H9 (cell line): ENCODE results near the gene GOLGA1. TPM values are rescaled to one million over a fixed set of nuclear protein-coding genes. Genes with fewer than 3 reads are reported as not detected.
A peak's percentile ranks its signal among the peaks of the same experiment; 100 is the strongest.

Source experiments
- DNase-seq: peaks from one replicate; pipeline ENCODE4 v3.0.0-alpha.2; 2017
- H2AFZ ChIP-seq: one replicate; pipeline ENCODE4 v1.6.1; 2013; ENCODE audit warnings: mild to moderate bottlenecking, low read length, control low read depth, moderate library complexity
- H2AK5ac ChIP-seq: 2 replicates; pipeline ENCODE4 v1.6.1; 2013; ENCODE audit warnings: low read length, control low read depth, mixed read lengths; ENCODE audit not compliant: insufficient read length
- H2BK120ac ChIP-seq: one replicate; pipeline ENCODE4 v1.6.1; 2013; ENCODE audit warnings: low read depth, mild to moderate bottlenecking, low read length, control low read depth, inconsistent platforms; ENCODE audit not compliant: poor library complexity, severe bottlenecking
- H2BK12ac ChIP-seq: 2 replicates; pipeline ENCODE4 v1.6.1; 2013; ENCODE audit warnings: low read length, control low read depth, mixed read lengths, low read depth; ENCODE audit not compliant: insufficient read length
- H2BK15ac ChIP-seq: 2 replicates; pipeline ENCODE4 v1.6.1; 2013; ENCODE audit warnings: low read depth, low read length, control low read depth
- H2BK20ac ChIP-seq: one replicate; pipeline ENCODE4 v1.6.1; 2013; ENCODE audit warnings: low read depth, mild to moderate bottlenecking, low read length, control low read depth, inconsistent platforms; ENCODE audit not compliant: poor library complexity, severe bottlenecking
- H2BK5ac ChIP-seq: 2 replicates; pipeline ENCODE4 v1.6.1; 2013; ENCODE audit warnings: low read length, control low read depth, mixed read lengths; ENCODE audit not compliant: insufficient read length
- H3K14ac ChIP-seq: 2 replicates; pipeline ENCODE4 v1.6.1; 2013; ENCODE audit warnings: low read length, control low read depth; ENCODE audit not compliant: insufficient read depth
- H3K18ac ChIP-seq: 2 replicates; pipeline ENCODE4 v1.6.1; 2013; ENCODE audit warnings: low read depth, mild to moderate bottlenecking, mixed read lengths, low read length, control low read depth; ENCODE audit not compliant: insufficient read length
- H3K23ac ChIP-seq: 2 replicates; pipeline ENCODE4 v1.6.1; 2013; ENCODE audit warnings: low read length, control low read depth, mixed read lengths, low read depth; ENCODE audit not compliant: insufficient read length
- H3K23me2 ChIP-seq: 2 replicates; pipeline ENCODE4 v1.6.1; 2013; ENCODE audit warnings: low read depth, mild to moderate bottlenecking, mixed read lengths, low read length, control low read depth; ENCODE audit not compliant: insufficient read length, poor library complexity, severe bottlenecking
- H3K27ac ChIP-seq: 2 replicates; pipeline ENCODE4 v1.5.1; 2013; ENCODE audit warnings: low read length, control low read depth, mixed read lengths, low read depth; ENCODE audit not compliant: insufficient read length
- H3K27me3 ChIP-seq: 2 replicates; pipeline ENCODE4 v1.6.1; 2013; ENCODE audit warnings: low read length, control low read depth, inconsistent platforms; ENCODE audit not compliant: insufficient read depth
- H3K4ac ChIP-seq: 2 replicates; pipeline ENCODE4 v1.6.1; 2013; ENCODE audit warnings: low read depth, mild to moderate bottlenecking, control low read depth, inconsistent platforms, low read length, moderate library complexity
- H3K4me1 ChIP-seq: 2 replicates; pipeline ENCODE4 v1.6.1; 2013; ENCODE audit warnings: low read length, control low read depth, inconsistent platforms; ENCODE audit not compliant: insufficient read depth
- H3K4me2 ChIP-seq: 2 replicates; pipeline ENCODE4 v1.6.1; 2013; ENCODE audit warnings: low read length, control low read depth, mixed read lengths; ENCODE audit not compliant: insufficient read length, insufficient read depth
- H3K56ac ChIP-seq: 2 replicates; pipeline ENCODE4 v1.6.1; 2013; ENCODE audit warnings: low read depth, mild to moderate bottlenecking, mixed read lengths, low read length, control low read depth; ENCODE audit not compliant: insufficient read length
- H3K79me1 ChIP-seq: 2 replicates; pipeline ENCODE4 v1.6.1; 2013; ENCODE audit warnings: low read depth, mild to moderate bottlenecking, moderate library complexity, low read length, control low read depth, inconsistent platforms; ENCODE audit not compliant: insufficient read depth, poor library complexity, severe bottlenecking
- H3K79me2 ChIP-seq: 2 replicates; pipeline ENCODE4 v1.6.1; 2013; ENCODE audit warnings: low read length, control low read depth, inconsistent platforms; ENCODE audit not compliant: insufficient read depth
- H3K9ac ChIP-seq: 2 replicates; pipeline ENCODE4 v1.6.1; 2013; ENCODE audit warnings: low read length, control low read depth, mixed read lengths; ENCODE audit not compliant: insufficient read length; ENCODE audit errors: extremely low read depth
- H3K9me3 ChIP-seq: one replicate; pipeline ENCODE4 v1.6.1; 2013; ENCODE audit warnings: low read depth, low read length, inconsistent platforms; ENCODE audit not compliant: control insufficient read depth
- H3T11ph ChIP-seq: one replicate; pipeline ENCODE4 v1.6.1; 2013; ENCODE audit warnings: mild to moderate bottlenecking, low read length, control low read depth, inconsistent platforms
- H4K20me1 ChIP-seq: one replicate; pipeline ENCODE4 v1.6.1; 2013; ENCODE audit not compliant: control insufficient read depth, insufficient read length, insufficient read depth
- H4K5ac ChIP-seq: 2 replicates; pipeline ENCODE4 v1.6.1; 2013; ENCODE audit warnings: low read depth, mild to moderate bottlenecking, mixed read lengths, low read length, control low read depth; ENCODE audit not compliant: insufficient read length
- H4K8ac ChIP-seq: replicated peaks from 2 replicates; pipeline ENCODE4 v1.6.1; 2013; ENCODE audit warnings: low read length, control low read depth, mixed read lengths, low read depth; ENCODE audit not compliant: insufficient read length
- H4K91ac ChIP-seq: 2 replicates; pipeline ENCODE4 v1.6.1; 2013; ENCODE audit warnings: low read depth, mild to moderate bottlenecking, moderate library complexity, mixed read lengths, low read length, control low read depth; ENCODE audit not compliant: insufficient read length
- H3K27ac Mint-ChIP-seq, 3 experiments: 2 replicates in 2 of 3; 3 replicates in 1 of 3; pipeline ENCODE4 v1.8.0; 2020 to 2021; ENCODE audit warnings: mixed read lengths in 3 of 3, mild to moderate bottlenecking in 1 of 3, moderate library complexity in 1 of 3
- H3K27me3 Mint-ChIP-seq: 2 replicates; pipeline ENCODE4 v1.8.0; 2021; ENCODE audit warnings: low read depth, mild to moderate bottlenecking, moderate library complexity, mixed read lengths
- H3K36me3 Mint-ChIP-seq, 3 experiments: 2 replicates in 2 of 3; 3 replicates in 1 of 3; pipeline ENCODE4 v1.8.0; 2020 to 2021; ENCODE audit warnings: low read depth in 3 of 3, mixed read lengths in 3 of 3; ENCODE audit not compliant: insufficient read depth in 1 of 3
- H3K4me1 Mint-ChIP-seq, 2 experiments: 2 replicates each; pipeline ENCODE4 v1.8.0; 2020; ENCODE audit warnings: mixed read lengths in 2 of 2
- H3K4me3 Mint-ChIP-seq, 2 experiments: 2 replicates in 1 of 2; 3 replicates in 1 of 2; pipeline ENCODE4 v1.8.0; 2020 to 2021; ENCODE audit warnings: mild to moderate bottlenecking in 2 of 2, mixed read lengths in 2 of 2, moderate library complexity in 1 of 2
- H3K9me3 Mint-ChIP-seq, 2 experiments: 2 replicates in 1 of 2; 3 replicates in 1 of 2; pipeline ENCODE4 v1.8.0; 2020; ENCODE audit warnings: mild to moderate bottlenecking in 2 of 2, mixed read lengths in 2 of 2, moderate library complexity in 1 of 2
- CTCF ChIP-seq: fragments of 200-600 bp; sonication (generic); conservative IDR thresholded peaks from 3 replicates; pipeline ENCODE4 v1.8.0; 2021; ENCODE audit warnings: antibody characterized with exemption, mild to moderate bottlenecking
- WGBS: extraction: QIAGEN DNeasy Blood & Tissue Kit; methylation state at CpG from one replicate; pipeline ENCODE4 v1.1.7; 2013; ENCODE audit warnings: missing lambda C conversion rate, low lambda C conversion rate, mixed read lengths; ENCODE audit not compliant: insufficient read length; ENCODE audit errors: extremely low coverage; 5-methylcytosine and 5-hydroxymethylcytosine counted together
- total RNA-seq: library from RNA; stranded (reverse); gene quantifications from 2 replicates; pipeline ENCODE4 v1.2.1, GENCODE V29; 2021

GOLGA1 gene
- total RNA-seq, 1 experiment from 2014 or later = 7.6 TPM

GRCh38 chr9:124878518-124878917 lies 62.4 kb downstream of the GOLGA1 start:
- H3K79me1 ChIP-seq = peaks cover 5% of the 10 kb centered on the region
- peaks cover 14% of the 10 kb centered on the region for H3K4me1 ChIP-seq
- peak overlapping the region; percentile 27 for H3K27ac ChIP-seq
- no peak overlapping the region for H3K4ac ChIP-seq
- no peaks in the 10 kb centered on the region for H3K27me3 ChIP-seq
- no peak overlapping the region for H3K9ac ChIP-seq
- H3K36me3 Mint-ChIP-seq = peaks cover 21 to 58% (median 56%) of the 10 kb centered on the region in 3 experiments
- WGBS = no CpG with 5 or more reads among the region's 6 CpGs
- no peaks in the 10 kb centered on the region for H4K20me1 ChIP-seq
- H3K4me1 Mint-ChIP-seq = peaks cover 40 to 45% of the 10 kb centered on the region in 2 experiments
- no peak overlapping the region for H4K5ac ChIP-seq
- H3K23me2 ChIP-seq = no peaks in the 10 kb centered on the region
- no peak overlapping the region for H2BK120ac ChIP-seq
- no peak overlapping the region for H2BK15ac ChIP-seq
- H3K14ac ChIP-seq = no peak overlapping the region
- H3T11ph ChIP-seq = no peak overlapping the region
- DNase-seq = no peak
- TF ChIP-seq CTCF = no peak
- no peaks in the 10 kb centered on the region for H3K27me3 Mint-ChIP-seq
- H3K4me2 ChIP-seq = no peak overlapping the region
- no peak overlapping the region for H2AFZ ChIP-seq
- no peaks in the 10 kb centered on the region for H3K9me3 Mint-ChIP-seq
- H3K27ac Mint-ChIP-seq = peak overlapping the region in 1 of 3 experiments; percentile 60; a peak in 2 of 7 replicates
- no peak overlapping the region for H3K56ac ChIP-seq
- H2BK12ac ChIP-seq = no peak overlapping the region
- no peaks in the 10 kb centered on the region for H3K9me3 ChIP-seq
- no peak overlapping the region for H4K8ac ChIP-seq
- H3K4me3 Mint-ChIP-seq = no peak overlapping the region
- H2BK20ac ChIP-seq = no peak overlapping the region
- H2AK5ac ChIP-seq = no peak overlapping the region
- no peak overlapping the region for H3K18ac ChIP-seq
- H3K79me2 ChIP-seq = peaks cover 1% of the 10 kb centered on the region; the same call in 1 of the 2 replicates
- H4K91ac ChIP-seq = no peak overlapping the region
- H3K23ac ChIP-seq = no peak overlapping the region
- no peak overlapping the region for H2BK5ac ChIP-seq
